SU-DHL-6 (cell line): ENCODE results near the gene DNAAF1.

Source experiments
- H2AFZ ChIP-seq: fragments of 200-600 bp; sonication (generic); 2 replicates; pipeline ENCODE4 v1.6.1; 2014; ENCODE audit warnings: low read depth, mild to moderate bottlenecking, moderate library complexity, mixed read lengths, antibody characterized with exemption, low read length; ENCODE audit not compliant: severe bottlenecking
- H3F3A ChIP-seq: fragments of 200-600 bp; shearing (Covaris generic); 2 replicates; pipeline ENCODE4 v1.6.0; 2016; ENCODE audit warnings: antibody characterized with exemption, mild to moderate bottlenecking; ENCODE audit not compliant: insufficient read depth
- H3K27ac ChIP-seq: fragments of 200-600 bp; sonication (generic); 2 replicates; pipeline ENCODE4 v1.5.1; 2016; ENCODE audit warnings: low read depth, mild to moderate bottlenecking, low read length, moderate library complexity, mixed read lengths
- H3K27me3 ChIP-seq: fragments of 200-600 bp; sonication (generic), shearing (Covaris generic); 2 replicates; pipeline ENCODE4 v1.6.0; 2014; ENCODE audit warnings: mild to moderate bottlenecking, low read length
- H3K36me3 ChIP-seq: fragments of 200-600 bp; sonication (generic); 2 replicates; pipeline ENCODE4 v1.6.1; 2014; ENCODE audit warnings: mild to moderate bottlenecking, low read length, mixed read lengths
- H3K4me2 ChIP-seq: fragments of 300-600, 200-600 bp; shearing (Covaris generic), sonication (generic); 2 replicates; pipeline ENCODE4 v1.6.0; 2014; ENCODE audit warnings: low read length, low read depth, mild to moderate bottlenecking; ENCODE audit not compliant: poor library complexity, severe bottlenecking
- H3K4me3 ChIP-seq: fragments of 200-600 bp; sonication (generic); 2 replicates; pipeline ENCODE4 v1.5.1; 2014; ENCODE audit warnings: antibody characterized with exemption, low read length, mild to moderate bottlenecking, mixed read lengths; ENCODE audit not compliant: insufficient read depth, poor library complexity, severe bottlenecking
- H3K79me2 ChIP-seq: fragments of 200-600 bp; sonication (generic); 2 replicates; pipeline ENCODE4 v1.6.1; 2014; ENCODE audit warnings: mild to moderate bottlenecking, low read length, moderate library complexity; ENCODE audit not compliant: insufficient read depth
- H3K9ac ChIP-seq: fragments of 200-600 bp; sonication (generic); 2 replicates; pipeline ENCODE4 v1.7.0; 2014; ENCODE audit warnings: mild to moderate bottlenecking, low read length
- H3K9me2 ChIP-seq: fragments of 200-600 bp; sonication (generic); replicated peaks from 2 replicates; pipeline ENCODE4 v1.6.1; 2014; ENCODE audit warnings: low read length; ENCODE audit not compliant: insufficient read depth
- H3K9me3 ChIP-seq: fragments of 200-600 bp; sonication (generic); 2 replicates; pipeline ENCODE4 v1.6.1; 2014; ENCODE audit warnings: low read length, mixed read lengths; ENCODE audit not compliant: insufficient read depth
- H4K20me1 ChIP-seq: fragments of 200-600 bp; sonication (generic); 2 replicates; pipeline ENCODE4 v1.6.1; 2014; ENCODE audit warnings: low read depth, mild to moderate bottlenecking, antibody characterized with exemption, low read length, moderate library complexity, mixed read lengths
- EZH2phosphoT487 ChIP-seq: fragments of 200-600 bp; sonication (generic), shearing (Covaris generic); conservative IDR thresholded peaks from 2 replicates; pipeline ENCODE4 v1.6.1; 2018; ENCODE audit warnings: mild to moderate bottlenecking, antibody characterized with exemption, low read length, moderate library complexity, mixed read lengths
- TF ChIP-seq, protein P1 (sequence below): fragments of 200-600 bp; sonication (generic); IDR thresholded peaks from one replicate; pipeline ENCODE4 v1.5.1; 2017; ENCODE audit warnings: antibody characterized with exemption, mild to moderate bottlenecking, low read length, moderate library complexity; ENCODE audit not compliant: insufficient read depth, poor library complexity, severe bottlenecking

The DNAAF1 gene

DNA sequence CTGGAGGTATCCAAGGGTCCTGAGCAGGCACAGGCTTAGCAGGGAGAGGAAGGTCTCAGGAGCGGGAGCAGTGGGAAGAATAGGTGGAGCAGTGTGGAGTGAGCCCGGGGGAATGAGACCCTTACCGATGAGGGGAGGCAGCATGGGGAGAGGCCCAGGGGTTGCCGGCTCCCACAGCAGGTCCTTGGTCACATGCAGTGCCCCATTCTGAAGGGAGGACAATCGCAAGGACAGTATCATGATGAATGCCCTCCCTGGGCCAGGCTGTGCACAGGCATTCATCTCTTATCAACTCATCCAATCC is 38.4 kb downstream of the DNAAF1 start:
- no peaks in the 10 kb centered on the region for H3K9me2 ChIP-seq
- no peaks in the 10 kb centered on the region for H3K36me3 ChIP-seq
- TF ChIP-seq, protein P1, sequence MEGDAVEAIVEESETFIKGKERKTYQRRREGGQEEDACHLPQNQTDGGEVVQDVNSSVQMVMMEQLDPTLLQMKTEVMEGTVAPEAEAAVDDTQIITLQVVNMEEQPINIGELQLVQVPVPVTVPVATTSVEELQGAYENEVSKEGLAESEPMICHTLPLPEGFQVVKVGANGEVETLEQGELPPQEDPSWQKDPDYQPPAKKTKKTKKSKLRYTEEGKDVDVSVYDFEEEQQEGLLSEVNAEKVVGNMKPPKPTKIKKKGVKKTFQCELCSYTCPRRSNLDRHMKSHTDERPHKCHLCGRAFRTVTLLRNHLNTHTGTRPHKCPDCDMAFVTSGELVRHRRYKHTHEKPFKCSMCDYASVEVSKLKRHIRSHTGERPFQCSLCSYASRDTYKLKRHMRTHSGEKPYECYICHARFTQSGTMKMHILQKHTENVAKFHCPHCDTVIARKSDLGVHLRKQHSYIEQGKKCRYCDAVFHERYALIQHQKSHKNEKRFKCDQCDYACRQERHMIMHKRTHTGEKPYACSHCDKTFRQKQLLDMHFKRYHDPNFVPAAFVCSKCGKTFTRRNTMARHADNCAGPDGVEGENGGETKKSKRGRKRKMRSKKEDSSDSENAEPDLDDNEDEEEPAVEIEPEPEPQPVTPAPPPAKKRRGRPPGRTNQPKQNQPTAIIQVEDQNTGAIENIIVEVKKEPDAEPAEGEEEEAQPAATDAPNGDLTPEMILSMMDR, result no peak
- no peak for TF ChIP-seq EZH2phosphoT487
- H2AFZ ChIP-seq, result no peak overlapping the region
- no peaks in the 10 kb centered on the region for H3K9me3 ChIP-seq
- H4K20me1 ChIP-seq, result no peaks in the 10 kb centered on the region
- H3K9ac ChIP-seq, result no peak overlapping the region
- no peak overlapping the region for H3K4me3 ChIP-seq
- peaks cover 25% of the 10 kb centered on the region for H3K79me2 ChIP-seq
- H3K27ac ChIP-seq, result no peak overlapping the region
- H3F3A ChIP-seq, result no peaks in the 10 kb centered on the region
- H3K4me2 ChIP-seq, result no peak overlapping the region
- H3K27me3 ChIP-seq, result no peaks in the 10 kb centered on the region

- H3F3A ChIP-seq, result no peaks in the 10 kb centered on the region
- TF ChIP-seq, protein P1, result no peak
- no peak for TF ChIP-seq EZH2phosphoT487
- no peaks in the 10 kb centered on the region for H4K20me1 ChIP-seq
- H3K4me3 ChIP-seq, result no peak overlapping the region
- H3K27ac ChIP-seq, result no peak overlapping the region
- H3K9me3 ChIP-seq, result no peaks in the 10 kb centered on the region
- H3K9ac ChIP-seq, result no peak overlapping the region
- no peaks in the 10 kb centered on the region for H3K27me3 ChIP-seq
- peaks cover 25% of the 10 kb centered on the region for H3K79me2 ChIP-seq
- no peaks in the 10 kb centered on the region for H3K9me2 ChIP-seq
- no peak overlapping the region for H3K4me2 ChIP-seq
- no peak overlapping the region for H2AFZ ChIP-seq
- H3K36me3 ChIP-seq, result no peaks in the 10 kb centered on the region
Observed at GRCh38 chr16:84183911-84184591, 38.9 kb downstream of the DNAAF1 start.

GRCh38 chr16:84184775-84185174 is 39.7 kb downstream of the DNAAF1 start:
- Histone ChIP-seq H3K4me3 (no peak overlapping the region), H3K9me3 (no peaks in the 10 kb centered on the region), H3K27ac (no peak overlapping the region), H3K27me3 (no peaks in the 10 kb centered on the region), H3K9me2 (no peaks in the 10 kb centered on the region), H3K36me3 (no peaks in the 10 kb centered on the region), H4K20me1 (no peaks in the 10 kb centered on the region), H2AFZ (no peak overlapping the region), H3F3A (no peaks in the 10 kb centered on the region), H3K79me2 (peaks cover 25% of the 10 kb centered on the region), H3K4me2 (no peak overlapping the region), H3K9ac (no peak overlapping the region)
- TF ChIP-seq EZH2phosphoT487, result no peak
- TF ChIP-seq, protein P1, result no peak
